GM12878 (cell line): ENCODE data around the gene TNRC6C. TPM values are rescaled to one million over a fixed set of nuclear protein-coding genes. Genes with fewer than 3 reads are reported as not detected.

Experiments used
- ATAC-seq: fragments of 200-7000 bp; cut with Tn5 transposase; 3 replicates; pipeline ENCODE4 v1.9.1; 2020; ENCODE audit warnings: mild to moderate bottlenecking, moderate library complexity
- BruUV-seq: library from RNA; stranded (reverse); fragments of 400-500 nt; replicated peaks from 2 replicates; lab custom pipeline; 2021; lab: Mats Ljungman, UMichigan
- CTCF ChIA-PET: fragments of 300-600 bp; sonication (Branson Sonifier 250); formaldehyde crosslinking; extraction: SDS; loops from one replicate; lab custom pipeline; 2021; ENCODE audit warnings: inconsistent platforms; lab: Yijun Ruan, JAX
- POLR2A ChIA-PET: fragments of 350-600 bp; formaldehyde crosslinking; extraction: SDS; loops from one replicate; lab custom pipeline; 2021; ENCODE audit warnings: inconsistent platforms; lab: Charles Lee
- RAD21 ChIA-PET: fragments of 300-600 bp; sonication (Branson Sonifier 250); formaldehyde crosslinking; loops from one replicate; lab custom pipeline; 2023; ENCODE audit warnings: antibody characterized with exemption; ENCODE audit not compliant: unreplicated experiment; lab: Charles Lee
- SMC1A ChIA-PET: fragments of 300-600 bp; sonication (Branson Sonifier 250); formaldehyde crosslinking; loops from one replicate; lab custom pipeline; 2023; ENCODE audit not compliant: unreplicated experiment, uncharacterized antibody; lab: Charles Lee
- DNase-seq: peaks from one replicate; pipeline ENCODE4 v3.0.0-alpha.2; 2011; ENCODE audit warnings: low read depth, low spot score
- FAIRE-seq: peaks from 3 replicates; lab custom pipeline; 2011; peaks lifted over from hg19 to GRCh38; lab: Jason Lieb, UNC
- H2AFZ ChIP-seq: 2 replicates; pipeline ENCODE4 v1.6.0; 2011; ENCODE audit warnings: low read depth, low read length, control low read depth; ENCODE audit not compliant: control insufficient read depth
- H3K27ac ChIP-seq: 2 replicates; pipeline ENCODE4 v1.5.1; 2011; ENCODE audit warnings: control low read depth; ENCODE audit not compliant: control insufficient read depth, insufficient read depth
- H3K27me3 ChIP-seq, 2 experiments: replicated peaks in 1 of 2; 2 replicates each; pipeline versions ENCODE4 v1.6.0 to v1.6.1; 2011; ENCODE audit warnings: low read length in 1 of 2; ENCODE audit not compliant: control insufficient read depth in 2 of 2, insufficient read depth in 2 of 2
- H3K36me3 ChIP-seq, 2 experiments: 2 replicates each; pipeline ENCODE4 v1.5.1; 2011; ENCODE audit warnings: low read length in 1 of 2; ENCODE audit not compliant: control insufficient read depth in 2 of 2, insufficient read depth in 2 of 2
- H3K4me1 ChIP-seq: 2 replicates; pipeline ENCODE4 v1.6.1; 2011; ENCODE audit warnings: mild to moderate bottlenecking, low read length, moderate library complexity, mixed read lengths; ENCODE audit not compliant: control insufficient read depth, insufficient read depth
- H3K4me2 ChIP-seq: 2 replicates; pipeline ENCODE4 v1.6.0; 2011; ENCODE audit warnings: control low read depth; ENCODE audit not compliant: control insufficient read depth, insufficient read depth
- H3K4me3 ChIP-seq: fragments of 200-600 bp; sonication (generic); 2 replicates; pipeline ENCODE4 v1.5.1; 2016
- H3K79me2 ChIP-seq: 2 replicates; pipeline ENCODE4 v1.6.0; 2011; ENCODE audit warnings: low read length; ENCODE audit not compliant: control insufficient read depth, insufficient read depth
- H3K9ac ChIP-seq: 2 replicates; pipeline ENCODE4 v1.8.0; 2011; ENCODE audit warnings: low read length, control low read depth, mixed read lengths; ENCODE audit not compliant: control insufficient read depth, insufficient read depth
- H3K9me3 ChIP-seq: replicated peaks from 3 replicates; pipeline ENCODE4 v1.5.1; 2011; ENCODE audit warnings: mild to moderate bottlenecking, low read length; ENCODE audit not compliant: control insufficient read depth, insufficient read depth
- H4K20me1 ChIP-seq: 2 replicates; pipeline ENCODE4 v1.6.0; 2011; ENCODE audit not compliant: control insufficient read depth, insufficient read depth
- BHLHE40 ChIP-seq, 2 experiments: fragments of 450-650 bp in 1 of 2; IDR thresholded peaks; 2 replicates each; pipeline ENCODE4 v1.6.1; 2011 to 2017; ENCODE audit warnings: low read depth in 2 of 2, borderline replicate concordance in 1 of 2, improper control_type of control experiment in 1 of 2, low read length in 1 of 2, mild to moderate bottlenecking in 1 of 2
- CBFB ChIP-seq: IDR thresholded peaks from 2 replicates; pipeline ENCODE4 v1.6.1; 2016; ENCODE audit warnings: antibody characterized with exemption, low read depth
- CHD2 ChIP-seq: IDR thresholded peaks from 2 replicates; pipeline ENCODE4 v1.6.1; 2011; ENCODE audit warnings: low read depth, low read length, improper control_type of control experiment, borderline replicate concordance
- EZH2 ChIP-seq: IDR thresholded peaks from 2 replicates; pipeline ENCODE4 v1.6.1; 2012; ENCODE audit warnings: low read depth, mild to moderate bottlenecking, control low read depth, inconsistent platforms, low read length, borderline replicate concordance; ENCODE audit not compliant: control insufficient read depth
- IRF4 ChIP-seq: IDR thresholded peaks from 2 replicates; pipeline ENCODE4 v1.6.1; 2011; ENCODE audit warnings: low read depth, low read length
- NBN ChIP-seq: fragments of 450-650 bp; IDR thresholded peaks from 2 replicates; pipeline ENCODE4 v1.6.1; 2016
- NR2F1 ChIP-seq: fragments of 450-650 bp; conservative IDR thresholded peaks from 2 replicates; pipeline ENCODE4 v1.6.1; 2017; ENCODE audit warnings: mild to moderate bottlenecking
- NRF1 ChIP-seq: conservative IDR thresholded peaks from 2 replicates; pipeline ENCODE4 v1.6.1; 2011; ENCODE audit warnings: mild to moderate bottlenecking, low read depth, low read length, improper control_type of control experiment
- RBBP5 ChIP-seq: fragments of 200-600 bp; sonication (generic); conservative IDR thresholded peaks from 2 replicates; pipeline ENCODE4 v1.6.1; 2016
- RCOR1 ChIP-seq: conservative IDR thresholded peaks from 2 replicates; pipeline ENCODE4 v1.6.1; 2012; ENCODE audit warnings: low read depth, low read length, improper control_type of control experiment
- RUNX3 ChIP-seq: IDR thresholded peaks from 2 replicates; pipeline ENCODE4 v1.6.1; 2012; ENCODE audit warnings: low read length, inconsistent platforms
- SMC3 ChIP-seq: IDR thresholded peaks from 2 replicates; pipeline ENCODE4 v1.6.1; 2011; ENCODE audit warnings: low read length, improper control_type of control experiment, borderline replicate concordance
- ZNF274 ChIP-seq: IDR thresholded peaks from one replicate; pipeline ENCODE4 v1.8.0; 2011; ENCODE audit not compliant: insufficient read length, insufficient read depth
- WGBS: methylation state at CpG from one replicate; pipeline ENCODE4 v1.1.6; 2016; ENCODE audit warnings: low lambda C conversion rate; ENCODE audit not compliant: insufficient replicate concordance, insufficient coverage; ENCODE audit errors: missing lambda C conversion rate; 5-methylcytosine and 5-hydroxymethylcytosine counted together
- in situ Hi-C: fragments of 300-500 bp; cut with MboI; formaldehyde crosslinking; loops from 9 replicates; pipeline ENCODE4 v1.14.3; 2018; ENCODE audit warnings: mixed read lengths
- intact Hi-C: fragments of 100-400 bp; cut with micrococcal nuclease; formaldehyde crosslinking; loops from one replicate; pipeline ENCODE4 v1.14.2; 2022; ENCODE audit not compliant: unreplicated experiment
- polyA plus RNA-seq, 11 experiments: library from polyadenylated mRNA; depleted of rRNA in 4 of 11; unstranded in 6 of 11; stranded (reverse) in 5 of 11; fragments of >200 nt; fragmentation: Nextera tagmentation in 4 of 11; fragmentation: Illumina TruSeq in 1 of 11; extraction: Ambion mirVana in 4 of 11; extraction: Trizol in 1 of 11; gene quantifications; 1 replicate in 1 of 11; 2 replicates in 10 of 11; pipeline versions ENCODE4 v1.2.1 to v1.2.3, GENCODE V29; 2011 to 2016; ENCODE audit warnings: inconsistent platforms in 2 of 11, missing spikeins in 2 of 11, low read depth in 1 of 11
- total RNA-seq, 4 experiments: library from RNA; depleted of rRNA in 3 of 4; stranded (reverse); fragments of >200 nt in 3 of 4; fragmentation: Illumina TruSeq in 1 of 4; extraction: Trizol in 1 of 4; gene quantifications; 2 replicates each; pipeline versions ENCODE4 v1.2.1 to v1.2.3, GENCODE V29; 2013 to 2021
- TF ChIP-seq, protein P1 (sequence below), 3 experiments: IDR thresholded peaks in 2 of 3; conservative IDR thresholded peaks in 1 of 3; 2 replicates each; pipeline ENCODE4 v1.5.1; 2011; ENCODE audit warnings: low read depth in 3 of 3, low read length in 3 of 3, mild to moderate bottlenecking in 3 of 3, control low read depth in 2 of 3, moderate library complexity in 2 of 3, inconsistent platforms in 1 of 3, mixed read lengths in 1 of 3; ENCODE audit not compliant: control insufficient read depth in 2 of 3, insufficient read depth in 1 of 3; ENCODE audit errors: extremely low read depth in 1 of 3
- TF ChIP-seq, protein P2 (sequence below): IDR thresholded peaks from 2 replicates; pipeline ENCODE4 v1.6.1; 2012; ENCODE audit warnings: improper control_type of control experiment, low read depth, low read length; ENCODE audit not compliant: insufficient replicate concordance
- TF ChIP-seq, protein P3 (sequence below): IDR thresholded peaks from 2 replicates; pipeline ENCODE4 v1.6.1; 2012; ENCODE audit warnings: low read depth, low read length, improper control_type of control experiment
- TF ChIP-seq, protein P4 (sequence below): IDR thresholded peaks from 2 replicates; pipeline ENCODE4 v1.6.1; 2011; ENCODE audit warnings: mild to moderate bottlenecking, low read depth, low read length, moderate library complexity; ENCODE audit not compliant: insufficient replicate concordance

TNRC6C gene
- total and polyA plus RNA-seq, 10 of the 15 experiments (the other 5 are each of a cell fraction or from before 2014, with no cell fraction given) = 0.40 to 6.1 (median 0.96) TPM

GRCh38 chr17:78075011-78075410 is 116.5 kb downstream of the TNRC6C start:
- H3K36me3 ChIP-seq = peaks cover 3 to 5% of the 10 kb centered on the region in 2 experiments
- WGBS = 82% methylated on average over 10 of the region's 10 CpGs
- TF ChIP-seq CHD2 (no peak), NR2F1 (no peak), IRF4 (no peak), RBBP5 (no peak), CBFB (no peak), NRF1 (no peak), EZH2 (no peak), RUNX3 (no peak), BHLHE40 (IDR thresholded peaks at IDR 0.05; ENCODE audit: borderline replicate concordance in 1 of 2, low read depth in 2 of 2, low read length in 1 of 2) (no peak), ZNF274 (no peak), RCOR1 (no peak), NBN (no peak), SMC3 (no peak)
- TF ChIP-seq, protein P1, sequence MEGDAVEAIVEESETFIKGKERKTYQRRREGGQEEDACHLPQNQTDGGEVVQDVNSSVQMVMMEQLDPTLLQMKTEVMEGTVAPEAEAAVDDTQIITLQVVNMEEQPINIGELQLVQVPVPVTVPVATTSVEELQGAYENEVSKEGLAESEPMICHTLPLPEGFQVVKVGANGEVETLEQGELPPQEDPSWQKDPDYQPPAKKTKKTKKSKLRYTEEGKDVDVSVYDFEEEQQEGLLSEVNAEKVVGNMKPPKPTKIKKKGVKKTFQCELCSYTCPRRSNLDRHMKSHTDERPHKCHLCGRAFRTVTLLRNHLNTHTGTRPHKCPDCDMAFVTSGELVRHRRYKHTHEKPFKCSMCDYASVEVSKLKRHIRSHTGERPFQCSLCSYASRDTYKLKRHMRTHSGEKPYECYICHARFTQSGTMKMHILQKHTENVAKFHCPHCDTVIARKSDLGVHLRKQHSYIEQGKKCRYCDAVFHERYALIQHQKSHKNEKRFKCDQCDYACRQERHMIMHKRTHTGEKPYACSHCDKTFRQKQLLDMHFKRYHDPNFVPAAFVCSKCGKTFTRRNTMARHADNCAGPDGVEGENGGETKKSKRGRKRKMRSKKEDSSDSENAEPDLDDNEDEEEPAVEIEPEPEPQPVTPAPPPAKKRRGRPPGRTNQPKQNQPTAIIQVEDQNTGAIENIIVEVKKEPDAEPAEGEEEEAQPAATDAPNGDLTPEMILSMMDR (IDR thresholded peaks at IDR 0.05 in 2 of 3, conservative IDR thresholded peaks at IDR 0.05 in 1 of 3; ENCODE audit: control insufficient read depth in 2 of 3, extremely low read depth in 1 of 3, insufficient read depth in 1 of 3, low read depth in 3 of 3, low read length in 3 of 3) = no peak
- TF ChIP-seq, protein P2, sequence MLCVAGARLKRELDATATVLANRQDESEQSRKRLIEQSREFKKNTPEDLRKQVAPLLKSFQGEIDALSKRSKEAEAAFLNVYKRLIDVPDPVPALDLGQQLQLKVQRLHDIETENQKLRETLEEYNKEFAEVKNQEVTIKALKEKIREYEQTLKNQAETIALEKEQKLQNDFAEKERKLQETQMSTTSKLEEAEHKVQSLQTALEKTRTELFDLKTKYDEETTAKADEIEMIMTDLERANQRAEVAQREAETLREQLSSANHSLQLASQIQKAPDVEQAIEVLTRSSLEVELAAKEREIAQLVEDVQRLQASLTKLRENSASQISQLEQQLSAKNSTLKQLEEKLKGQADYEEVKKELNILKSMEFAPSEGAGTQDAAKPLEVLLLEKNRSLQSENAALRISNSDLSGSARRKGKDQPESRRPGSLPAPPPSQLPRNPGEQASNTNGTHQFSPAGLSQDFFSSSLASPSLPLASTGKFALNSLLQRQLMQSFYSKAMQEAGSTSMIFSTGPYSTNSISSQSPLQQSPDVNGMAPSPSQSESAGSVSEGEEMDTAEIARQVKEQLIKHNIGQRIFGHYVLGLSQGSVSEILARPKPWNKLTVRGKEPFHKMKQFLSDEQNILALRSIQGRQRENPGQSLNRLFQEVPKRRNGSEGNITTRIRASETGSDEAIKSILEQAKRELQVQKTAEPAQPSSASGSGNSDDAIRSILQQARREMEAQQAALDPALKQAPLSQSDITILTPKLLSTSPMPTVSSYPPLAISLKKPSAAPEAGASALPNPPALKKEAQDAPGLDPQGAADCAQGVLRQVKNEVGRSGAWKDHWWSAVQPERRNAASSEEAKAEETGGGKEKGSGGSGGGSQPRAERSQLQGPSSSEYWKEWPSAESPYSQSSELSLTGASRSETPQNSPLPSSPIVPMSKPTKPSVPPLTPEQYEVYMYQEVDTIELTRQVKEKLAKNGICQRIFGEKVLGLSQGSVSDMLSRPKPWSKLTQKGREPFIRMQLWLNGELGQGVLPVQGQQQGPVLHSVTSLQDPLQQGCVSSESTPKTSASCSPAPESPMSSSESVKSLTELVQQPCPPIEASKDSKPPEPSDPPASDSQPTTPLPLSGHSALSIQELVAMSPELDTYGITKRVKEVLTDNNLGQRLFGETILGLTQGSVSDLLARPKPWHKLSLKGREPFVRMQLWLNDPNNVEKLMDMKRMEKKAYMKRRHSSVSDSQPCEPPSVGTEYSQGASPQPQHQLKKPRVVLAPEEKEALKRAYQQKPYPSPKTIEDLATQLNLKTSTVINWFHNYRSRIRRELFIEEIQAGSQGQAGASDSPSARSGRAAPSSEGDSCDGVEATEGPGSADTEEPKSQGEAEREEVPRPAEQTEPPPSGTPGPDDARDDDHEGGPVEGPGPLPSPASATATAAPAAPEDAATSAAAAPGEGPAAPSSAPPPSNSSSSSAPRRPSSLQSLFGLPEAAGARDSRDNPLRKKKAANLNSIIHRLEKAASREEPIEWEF = no peak
- TF ChIP-seq, protein P3, sequence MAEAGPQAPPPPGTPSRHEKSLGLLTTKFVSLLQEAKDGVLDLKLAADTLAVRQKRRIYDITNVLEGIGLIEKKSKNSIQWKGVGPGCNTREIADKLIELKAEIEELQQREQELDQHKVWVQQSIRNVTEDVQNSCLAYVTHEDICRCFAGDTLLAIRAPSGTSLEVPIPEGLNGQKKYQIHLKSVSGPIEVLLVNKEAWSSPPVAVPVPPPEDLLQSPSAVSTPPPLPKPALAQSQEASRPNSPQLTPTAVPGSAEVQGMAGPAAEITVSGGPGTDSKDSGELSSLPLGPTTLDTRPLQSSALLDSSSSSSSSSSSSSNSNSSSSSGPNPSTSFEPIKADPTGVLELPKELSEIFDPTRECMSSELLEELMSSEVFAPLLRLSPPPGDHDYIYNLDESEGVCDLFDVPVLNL = no peak
- TF ChIP-seq, protein P4, sequence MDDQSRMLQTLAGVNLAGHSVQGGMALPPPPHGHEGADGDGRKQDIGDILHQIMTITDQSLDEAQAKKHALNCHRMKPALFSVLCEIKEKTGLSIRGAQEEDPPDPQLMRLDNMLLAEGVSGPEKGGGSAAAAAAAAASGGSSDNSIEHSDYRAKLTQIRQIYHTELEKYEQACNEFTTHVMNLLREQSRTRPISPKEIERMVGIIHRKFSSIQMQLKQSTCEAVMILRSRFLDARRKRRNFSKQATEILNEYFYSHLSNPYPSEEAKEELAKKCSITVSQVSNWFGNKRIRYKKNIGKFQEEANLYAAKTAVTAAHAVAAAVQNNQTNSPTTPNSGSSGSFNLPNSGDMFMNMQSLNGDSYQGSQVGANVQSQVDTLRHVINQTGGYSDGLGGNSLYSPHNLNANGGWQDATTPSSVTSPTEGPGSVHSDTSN = no peak

More at GRCh38 chr17:78075011-78075410, 116.5 kb downstream of the TNRC6C start:
- FAIRE-seq (no peak), DNase-seq (no peak), ATAC-seq (no peak)
- Histone ChIP-seq H3K4me2 (no peak overlapping the region), H4K20me1 (no peaks in the 10 kb centered on the region; the same call in none of the 2 replicates), H3K4me3 (no peak overlapping the region), H3K9me3 (no peaks in the 10 kb centered on the region), H2AFZ (no peak overlapping the region), H3K79me2 (no peaks in the 10 kb centered on the region), H3K9ac (no peak overlapping the region), H3K27ac (no peak overlapping the region), H3K4me1 (no peaks in the 10 kb centered on the region), H3K27me3 (no peaks in the 10 kb centered on the region)
- POLR2A ChIA-PET = no interaction called here
- in situ Hi-C loops = no loop called here
- intact Hi-C loops = no loop called here
- BruUV-seq = no TSS peak
- SMC1A ChIA-PET = no interaction called here
- RAD21 ChIA-PET = no interaction called here
- CTCF ChIA-PET = no interaction called here
